ENCODE data around the gene ASAP2. TPM values are rescaled to one million over a fixed set of nuclear protein-coding genes. Genes with fewer than 3 reads are reported as not detected.

The ASAP2 gene
- total RNA-seq, 4 donors from 2014 or later = 33.2 to 62.1 (median 54.5) TPM

GRCh38 chr2:9299161-9300100 lies 92.8 kb downstream of the ASAP2 start:
- H3K4me1 ChIP-seq = peaks cover 4 to 34% (median 14%) of the 10 kb centered on the region in 4 donors
- in situ Hi-C loops (cut with MboI; ENCODE audit: low pct_ligation_motif_present in 1 of 4, low pct_unique_long_range_greater_than_20kb in 1 of 4, low sequenced_read_pairs in 3 of 4) (no loop called here), intact Hi-C loops (cut with DNase I; ENCODE audit: low total_unique reads) (no loop called here)
- H3K27ac ChIP-seq = peak overlapping the region in 3 of 4 donors; percentile 46 to 80 (median 59)
- no peak overlapping the region for H3K4me3 ChIP-seq
- TF ChIP-seq POLR2A (IDR thresholded peaks at IDR 0.05) (no peak), EP300 (IDR thresholded peaks at IDR 0.05; ENCODE audit: low read depth) (no peak), CTCF (IDR thresholded peaks at IDR 0.05) (no peak), POLR2AphosphoS5 (IDR thresholded peaks at IDR 0.05) (no peak)
- no peak for DNase-seq
- H3K27me3 ChIP-seq = no peaks in the 10 kb centered on the region
- no peaks in the 10 kb centered on the region for H3K9me3 ChIP-seq
- no peaks in the 10 kb centered on the region for H3K36me3 ChIP-seq
- WGBS, 2 donors (ENCODE audit: low coverage in 1 of 2) = 74 to 78% methylated on average over 8 to 17 of the region's 17 CpGs

GRCh38 chr2:9300214-9300613 lies 93.6 kb downstream of the ASAP2 start:
- no peak for DNase-seq
- intact Hi-C loops (cut with DNase I; ENCODE audit: low total_unique reads) = no loop called here
- no peak for TF ChIP-seq POLR2A (IDR thresholded peaks at IDR 0.05)
- Histone ChIP-seq H3K4me1 (peaks cover 4 to 34% (median 14%) of the 10 kb centered on the region in 4 donors), H3K27ac (peak overlapping the region in 3 of 4 donors; percentile 46 to 80 (median 59)), H3K9me3 (no peaks in the 10 kb centered on the region), H3K36me3 (no peaks in the 10 kb centered on the region), H3K27me3 (no peaks in the 10 kb centered on the region), H3K4me3 (no peak overlapping the region)
- 82% methylated on average over 3 of the region's 3 CpGs; no CpG with 5 or more reads in 1 of the 2 donors for WGBS, 2 donors (ENCODE audit: low coverage in 1 of 2)
- in situ Hi-C loops (cut with MboI; ENCODE audit: low pct_ligation_motif_present in 1 of 4, low pct_unique_long_range_greater_than_20kb in 1 of 4, low sequenced_read_pairs in 3 of 4) = no loop called here

GRCh38 chr2:9300829-9301453 lies 94.3 kb downstream of the ASAP2 start:
- no peaks in the 10 kb centered on the region for H3K9me3 ChIP-seq
- no peak overlapping the region for H3K4me3 ChIP-seq
- H3K27ac ChIP-seq = peak overlapping the region in 3 of 4 donors; percentile 41 to 80 (median 59)
- H3K36me3 ChIP-seq = no peaks in the 10 kb centered on the region
- DNase-seq = no peak
- no peak for TF ChIP-seq CTCF (IDR thresholded peaks at IDR 0.05)
- TF ChIP-seq POLR2AphosphoS5 (IDR thresholded peaks at IDR 0.05) = no peak
- TF ChIP-seq POLR2A (IDR thresholded peaks at IDR 0.05) = no peak
- no peak for TF ChIP-seq EP300 (IDR thresholded peaks at IDR 0.05; ENCODE audit: low read depth)
- H3K4me1 ChIP-seq = peaks cover 4 to 34% (median 14%) of the 10 kb centered on the region in 4 donors
- intact Hi-C loops (cut with DNase I; ENCODE audit: low total_unique reads) (no loop called here), in situ Hi-C loops (cut with MboI; ENCODE audit: low pct_ligation_motif_present in 1 of 4, low pct_unique_long_range_greater_than_20kb in 1 of 4, low sequenced_read_pairs in 3 of 4) (no loop called here)
- no peaks in the 10 kb centered on the region for H3K27me3 ChIP-seq
- 71 to 73% methylated on average over 6 to 10 of the region's 10 CpGs for WGBS, 2 donors (ENCODE audit: low coverage in 1 of 2)

- Histone ChIP-seq H3K36me3 (no peaks in the 10 kb centered on the region), H3K27ac (no peak overlapping the region), H3K4me1 (peaks cover 0 to 33% (median 10%) of the 10 kb centered on the region in 4 donors), H3K4me3 (no peak overlapping the region), H3K9me3 (no peaks in the 10 kb centered on the region), H3K27me3 (no peaks in the 10 kb centered on the region)
- intact Hi-C loops (cut with DNase I; ENCODE audit: low total_unique reads) = no loop called here
- DNase-seq = no peak
- TF ChIP-seq POLR2A (IDR thresholded peaks at IDR 0.05) (no peak), POLR2AphosphoS5 (IDR thresholded peaks at IDR 0.05) (no peak), EP300 (IDR thresholded peaks at IDR 0.05; ENCODE audit: low read depth) (no peak), CTCF (IDR thresholded peaks at IDR 0.05) (no peak)
- WGBS, 2 donors (ENCODE audit: low coverage in 1 of 2) = 100% methylated on average over 1 to 2 of the region's 2 CpGs
- in situ Hi-C loops (cut with MboI; ENCODE audit: low pct_ligation_motif_present in 1 of 4, low pct_unique_long_range_greater_than_20kb in 1 of 4, low sequenced_read_pairs in 3 of 4) = no loop called here
Measured at GRCh38 chr2:9302755-9303154, 96.1 kb downstream of the ASAP2 start.

Data from transverse colon (tissue), 4 donors.